OCI-LY7 (cell line): ENCODE measurements around the gene CHL1. TPM values are rescaled to one million over a fixed set of nuclear protein-coding genes. Genes with fewer than 3 reads are reported as not detected.

Experiments used
- BruUV-seq: library from RNA; stranded (reverse); fragments of 400-500 nt; replicated peaks from 2 replicates; lab custom pipeline; 2021; lab: Mats Ljungman, UMichigan
- CTCF ChIA-PET: fragments of 300-600 bp; sonication (Branson Sonifier 250); formaldehyde crosslinking; loops from one replicate; lab custom pipeline; 2022; ENCODE audit warnings: antibody characterized with exemption; ENCODE audit not compliant: unreplicated experiment; lab: Charles Lee
- POLR2A ChIA-PET: fragments of 300-600 bp; sonication (Branson Sonifier 250); formaldehyde crosslinking; loops from one replicate; lab custom pipeline; 2022; ENCODE audit warnings: antibody characterized with exemption; lab: Charles Lee
- DNase-seq: peaks from one replicate; pipeline ENCODE4 v3.0.0-alpha.2; 2015; ENCODE audit warnings: low spot score
- H2AFZ ChIP-seq: fragments of 200-600 bp; sonication (generic), shearing (Covaris generic); 2 replicates; pipeline ENCODE4 v1.6.1; 2014; ENCODE audit warnings: mild to moderate bottlenecking, antibody characterized with exemption, low read length, moderate library complexity
- H3K27ac ChIP-seq: fragments of 200-600 bp; sonication (generic); 2 replicates; pipeline ENCODE4 v1.5.1; 2014; ENCODE audit warnings: mixed run types, low read depth, mild to moderate bottlenecking, moderate library complexity, low read length, inconsistent platforms; ENCODE audit not compliant: poor library complexity, severe bottlenecking
- H3K36me3 ChIP-seq: fragments of 200-600 bp; sonication (generic); 2 replicates; pipeline ENCODE4 v1.6.1; 2014; ENCODE audit warnings: mild to moderate bottlenecking, antibody characterized with exemption, low read length, moderate library complexity, mixed read lengths; ENCODE audit not compliant: insufficient read depth
- H3K4me1 ChIP-seq: fragments of 200-600 bp; sonication (generic); 2 replicates; pipeline ENCODE4 v1.5.1; 2014; ENCODE audit warnings: mild to moderate bottlenecking, low read length; ENCODE audit not compliant: insufficient read depth, poor library complexity, severe bottlenecking
- H3K4me2 ChIP-seq: fragments of 200-600 bp; sonication (generic); 2 replicates; pipeline ENCODE4 v1.6.1; 2014; ENCODE audit warnings: mild to moderate bottlenecking, low read length
- H3K4me3 ChIP-seq: fragments of 200-600 bp; sonication (generic); 2 replicates; pipeline ENCODE4 v1.5.1; 2014; ENCODE audit warnings: mild to moderate bottlenecking, low read depth, low read length; ENCODE audit not compliant: poor library complexity, severe bottlenecking
- H3K79me2 ChIP-seq: fragments of 200-600 bp; sonication (generic); 2 replicates; pipeline ENCODE4 v1.6.1; 2016; ENCODE audit warnings: low read depth, mild to moderate bottlenecking, low read length, moderate library complexity, mixed read lengths; ENCODE audit not compliant: insufficient read depth
- H3K9me2 ChIP-seq: fragments of 200-600 bp; sonication (generic); 2 replicates; pipeline ENCODE4 v1.6.1; 2016; ENCODE audit warnings: mild to moderate bottlenecking, low read length, mixed read lengths; ENCODE audit not compliant: insufficient read depth
- H3K9me3 ChIP-seq: fragments of 200-600 bp; sonication (generic); 2 replicates; pipeline ENCODE4 v1.6.1; 2014; ENCODE audit warnings: mild to moderate bottlenecking, mixed run types, low read length, mixed read lengths
- H4K20me1 ChIP-seq: fragments of 200-600 bp; sonication (generic); 2 replicates; pipeline ENCODE4 v1.6.1; 2014; ENCODE audit warnings: mild to moderate bottlenecking, antibody characterized with exemption, low read length, moderate library complexity, mixed read lengths; ENCODE audit not compliant: insufficient read depth
- EZH2phosphoT487 ChIP-seq: fragments of 200-600 bp; sonication (generic); IDR thresholded peaks from 2 replicates; pipeline ENCODE4 v1.6.1; 2018; ENCODE audit warnings: low read depth, borderline replicate concordance, mild to moderate bottlenecking, mixed run types, antibody characterized with exemption, low read length, moderate library complexity, mixed read lengths
- intact Hi-C: fragments of 100-400 bp; cut with micrococcal nuclease; formaldehyde crosslinking; loops from one replicate; pipeline ENCODE4 v1.10.0; 2022; ENCODE audit not compliant: unreplicated experiment
- total RNA-seq, 2 experiments: library from RNA; depleted of rRNA in 1 of 2; stranded (reverse); fragments of >200 nt in 1 of 2; shearing (Covaris generic) in 1 of 2; gene quantifications; 2 replicates each; pipeline ENCODE4 v1.2.3, GENCODE V29; 2014 to 2022
- TF ChIP-seq, protein P1 (sequence below): fragments of 200-600 bp; sonication (generic); conservative IDR thresholded peaks from 2 replicates; pipeline ENCODE4 v1.5.1; 2014; ENCODE audit warnings: mild to moderate bottlenecking, antibody characterized with exemption, low read length, moderate library complexity, mixed read lengths

The CHL1 gene
- total RNA-seq, 2 experiments from 2014 or later = 0.51 TPM; not detected in 1

- BruUV-seq = no TSS peak
- Histone ChIP-seq H3K79me2 (no peaks in the 10 kb centered on the region), H3K4me2 (no peak overlapping the region), H3K4me1 (no peaks in the 10 kb centered on the region), H3K36me3 (no peaks in the 10 kb centered on the region), H3K27ac (no peak overlapping the region), H2AFZ (no peak overlapping the region), H3K9me2 (no peaks in the 10 kb centered on the region), H4K20me1 (no peaks in the 10 kb centered on the region), H3K4me3 (no peak overlapping the region), H3K9me3 (no peaks in the 10 kb centered on the region)
- ChIA-PET POLR2A (interaction anchor here (0.6 kb wide), 2 partner anchors 94 to 794 kb away, joined by 3 to 7 read pairs; no protein-coding TSS in a partner anchor), CTCF (interaction anchor here (0.6 kb wide), 1 partner anchor 57 kb away, joined by 4 read pairs; no protein-coding TSS in a partner anchor)
- no peak for TF ChIP-seq EZH2phosphoT487
- TF ChIP-seq, protein P1, sequence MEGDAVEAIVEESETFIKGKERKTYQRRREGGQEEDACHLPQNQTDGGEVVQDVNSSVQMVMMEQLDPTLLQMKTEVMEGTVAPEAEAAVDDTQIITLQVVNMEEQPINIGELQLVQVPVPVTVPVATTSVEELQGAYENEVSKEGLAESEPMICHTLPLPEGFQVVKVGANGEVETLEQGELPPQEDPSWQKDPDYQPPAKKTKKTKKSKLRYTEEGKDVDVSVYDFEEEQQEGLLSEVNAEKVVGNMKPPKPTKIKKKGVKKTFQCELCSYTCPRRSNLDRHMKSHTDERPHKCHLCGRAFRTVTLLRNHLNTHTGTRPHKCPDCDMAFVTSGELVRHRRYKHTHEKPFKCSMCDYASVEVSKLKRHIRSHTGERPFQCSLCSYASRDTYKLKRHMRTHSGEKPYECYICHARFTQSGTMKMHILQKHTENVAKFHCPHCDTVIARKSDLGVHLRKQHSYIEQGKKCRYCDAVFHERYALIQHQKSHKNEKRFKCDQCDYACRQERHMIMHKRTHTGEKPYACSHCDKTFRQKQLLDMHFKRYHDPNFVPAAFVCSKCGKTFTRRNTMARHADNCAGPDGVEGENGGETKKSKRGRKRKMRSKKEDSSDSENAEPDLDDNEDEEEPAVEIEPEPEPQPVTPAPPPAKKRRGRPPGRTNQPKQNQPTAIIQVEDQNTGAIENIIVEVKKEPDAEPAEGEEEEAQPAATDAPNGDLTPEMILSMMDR = no peak
- intact Hi-C loops = no loop called here
- DNase-seq = no peak
Observed at GRCh38 chr3:297585-297984, 101.0 kb downstream of the CHL1 start.

GRCh38 chr3:299590-300301 is 103.2 kb downstream of the CHL1 start:
- H3K79me2 ChIP-seq = no peaks in the 10 kb centered on the region
- ChIA-PET POLR2A (interaction anchor here (0.7 to 2.0 kb wide), 4 partner anchors 10 to 115 kb away, joined by 3 to 9 read pairs (median 6); no protein-coding TSS in a partner anchor), CTCF (no interaction called here)
- no peak overlapping the region for H2AFZ ChIP-seq
- BruUV-seq = no TSS peak
- no peak for DNase-seq
- H3K4me3 ChIP-seq = no peak overlapping the region
- H3K36me3 ChIP-seq = no peaks in the 10 kb centered on the region
- no peak overlapping the region for H3K27ac ChIP-seq
- H3K4me2 ChIP-seq = no peak overlapping the region
- intact Hi-C loops = no loop called here
- no peaks in the 10 kb centered on the region for H3K9me2 ChIP-seq
- TF ChIP-seq EZH2phosphoT487 = no peak
- TF ChIP-seq, protein P1 = no peak
- no peaks in the 10 kb centered on the region for H3K9me3 ChIP-seq
- no peaks in the 10 kb centered on the region for H4K20me1 ChIP-seq
- no peaks in the 10 kb centered on the region for H3K4me1 ChIP-seq

DNA sequence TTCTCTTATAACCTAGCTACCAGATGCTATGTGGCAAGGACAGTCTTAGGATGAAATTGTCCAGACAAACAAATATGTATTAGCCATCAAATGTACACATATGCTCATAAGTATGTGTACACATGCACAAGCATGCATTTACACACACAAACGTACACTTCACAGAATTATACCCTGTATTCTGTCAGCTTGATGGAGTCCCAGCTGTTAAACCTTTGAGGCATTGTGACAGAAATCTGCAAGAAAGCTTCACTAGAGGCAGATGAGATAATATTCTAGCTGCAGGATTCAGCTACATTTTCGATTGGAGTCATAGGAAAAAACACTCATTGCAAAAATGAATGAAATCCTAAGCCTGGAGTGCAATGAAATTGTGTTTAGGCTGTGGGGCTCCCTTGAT is 110.6 kb downstream of the CHL1 start:
- intact Hi-C loops = no loop called here
- Histone ChIP-seq H3K36me3 (no peaks in the 10 kb centered on the region), H3K4me2 (no peak overlapping the region), H4K20me1 (no peaks in the 10 kb centered on the region), H3K9me2 (no peaks in the 10 kb centered on the region), H2AFZ (no peak overlapping the region), H3K4me3 (no peak overlapping the region), H3K79me2 (no peaks in the 10 kb centered on the region), H3K27ac (no peak overlapping the region), H3K9me3 (no peaks in the 10 kb centered on the region), H3K4me1 (no peaks in the 10 kb centered on the region)
- BruUV-seq = no TSS peak
- no peak for TF ChIP-seq EZH2phosphoT487
- ChIA-PET CTCF (no interaction called here), POLR2A (interaction anchor here (0.9 kb wide), 1 partner anchor 28 kb away, joined by 3 read pairs; no protein-coding TSS in a partner anchor)
- DNase-seq = no peak
